Endothelial cell of umbilical vein (primary cell): ENCODE data around the gene KCTD10. TPM values are rescaled to one million over a fixed set of nuclear protein-coding genes. Genes with fewer than 3 reads are reported as not detected.

Source experiments
- BruUV-seq: library from RNA; stranded (reverse); fragments of 400-500 nt; replicated peaks from 2 replicates; lab custom pipeline; 2021; lab: Mats Ljungman, UMichigan
- CTCF ChIA-PET: fragments of 300-600, 350-600 bp; sonication (Branson Sonifier 250); formaldehyde crosslinking; loops from one replicate; lab custom pipeline; 2021; ENCODE audit warnings: antibody characterized with exemption, inconsistent platforms; lab: Charles Lee
- POLR2A ChIA-PET: fragments of 300-600, 350-600 bp; sonication (Branson Sonifier 250); formaldehyde crosslinking; loops from one replicate; lab custom pipeline; 2021; ENCODE audit warnings: antibody characterized with exemption, inconsistent platforms; lab: Charles Lee
- DNase-seq: peaks from one replicate; pipeline ENCODE4 v3.0.0-alpha.2; 2011; ENCODE audit warnings: low read depth, low spot score
- FAIRE-seq: peaks from 2 replicates; lab custom pipeline; 2011; peaks lifted over from hg19 to GRCh38; lab: Jason Lieb, UNC
- H2AFZ ChIP-seq: 2 replicates; pipeline ENCODE4 v1.6.0; 2012; ENCODE audit warnings: low read depth, low read length, control low read depth, inconsistent platforms
- H3K27ac ChIP-seq: 2 replicates; pipeline ENCODE4 v1.5.1; 2011; ENCODE audit warnings: low read depth, mild to moderate bottlenecking, control low read depth, low read length, moderate library complexity; ENCODE audit not compliant: insufficient read depth
- H3K27me3 ChIP-seq, 2 experiments: 2 replicates each; pipeline versions ENCODE4 v1.6.0 to v1.6.1; 2011; ENCODE audit warnings: low read length in 2 of 2, mixed read lengths in 1 of 2; ENCODE audit not compliant: control insufficient read depth in 2 of 2, insufficient read depth in 2 of 2
- H3K36me3 ChIP-seq, 2 experiments: 2 replicates in 1 of 2; 3 replicates in 1 of 2; pipeline ENCODE4 v1.5.1; 2011; ENCODE audit warnings: low read length in 2 of 2, mild to moderate bottlenecking in 1 of 2, moderate library complexity in 1 of 2; ENCODE audit not compliant: control insufficient read depth in 2 of 2, insufficient read depth in 2 of 2; ENCODE audit errors: extremely low read depth in 1 of 2
- H3K4me1 ChIP-seq: 3 replicates; pipeline ENCODE4 v1.5.1; 2011; ENCODE audit warnings: mild to moderate bottlenecking, low read length; ENCODE audit not compliant: control insufficient read depth, insufficient read depth; ENCODE audit errors: extremely low read depth
- H3K4me2 ChIP-seq: 2 replicates; pipeline ENCODE4 v1.6.1; 2011; ENCODE audit warnings: low read length, control low read depth, mixed read lengths; ENCODE audit not compliant: insufficient read depth
- H3K4me3 ChIP-seq, 3 experiments: fragments of 200-600 bp in 1 of 3; sonication (generic), shearing (Covaris generic) in 1 of 3; replicated peaks in 1 of 3; 2 replicates each; pipeline ENCODE4 v1.5.1; 2011 to 2016; ENCODE audit warnings: control low read depth in 3 of 3, low read length in 3 of 3, mild to moderate bottlenecking in 2 of 3, inconsistent platforms in 1 of 3, low read depth in 1 of 3, moderate library complexity in 1 of 3; ENCODE audit not compliant: insufficient read depth in 1 of 3
- H3K79me2 ChIP-seq: 2 replicates; pipeline ENCODE4 v1.6.0; 2012; ENCODE audit warnings: low read length, inconsistent platforms; ENCODE audit not compliant: control insufficient read depth, insufficient read depth
- H3K9ac ChIP-seq: replicated peaks from 2 replicates; pipeline ENCODE3; 2011; ENCODE audit warnings: low read length, control low read depth; ENCODE audit not compliant: insufficient read depth; ENCODE audit errors: extremely low read depth
- H3K9me1 ChIP-seq: replicated peaks from 3 replicates; pipeline ENCODE4 v1.6.0; 2011; ENCODE audit warnings: mild to moderate bottlenecking, low read length; ENCODE audit not compliant: control insufficient read depth, insufficient read depth; ENCODE audit errors: extremely low read depth
- H3K9me3 ChIP-seq: replicated peaks from 2 replicates; pipeline ENCODE4 v1.5.1; 2012; ENCODE audit warnings: low read length, inconsistent platforms; ENCODE audit not compliant: control insufficient read depth, insufficient read depth
- H4K20me1 ChIP-seq: replicated peaks from 2 replicates; pipeline ENCODE3; 2011; ENCODE audit warnings: mild to moderate bottlenecking, low read length; ENCODE audit not compliant: control insufficient read depth, insufficient read depth; ENCODE audit errors: extremely low read depth
- EZH2 ChIP-seq: IDR thresholded peaks from 2 replicates; pipeline ENCODE4 v1.6.1; 2012; ENCODE audit warnings: borderline replicate concordance, low read depth, mild to moderate bottlenecking, moderate library complexity, low read length, inconsistent platforms; ENCODE audit not compliant: severe bottlenecking
- FOS ChIP-seq: IDR thresholded peaks from 2 replicates; pipeline ENCODE4 v1.6.1; 2011; ENCODE audit warnings: mild to moderate bottlenecking, low read length, moderate library complexity, borderline replicate concordance; ENCODE audit not compliant: insufficient read depth
- GATA2 ChIP-seq: IDR thresholded peaks from 2 replicates; pipeline ENCODE4 v1.7.0; 2011; ENCODE audit warnings: low read depth, mild to moderate bottlenecking, moderate library complexity, mixed read lengths, low read length; ENCODE audit not compliant: insufficient read length, insufficient read depth
- JUN ChIP-seq: IDR thresholded peaks from 2 replicates; pipeline ENCODE4 v1.6.1; 2011; ENCODE audit warnings: borderline replicate concordance, low read depth; ENCODE audit not compliant: insufficient read length, insufficient read depth
- MYC ChIP-seq: IDR thresholded peaks from one replicate; pipeline ENCODE4 v1.6.1; 2011; ENCODE audit warnings: mild to moderate bottlenecking, low read depth, low read length
- POLR2A ChIP-seq: IDR thresholded peaks from 2 replicates; pipeline ENCODE4 v1.6.1; 2012; ENCODE audit warnings: low read depth, mild to moderate bottlenecking, control low read depth, low read length
- POLR2AphosphoS5 ChIP-seq: IDR thresholded peaks from 2 replicates; pipeline ENCODE4 v1.6.1; 2012; ENCODE audit warnings: low read depth, mild to moderate bottlenecking, control low read depth, low read length, moderate library complexity; ENCODE audit not compliant: insufficient read depth
- dilution Hi-C: fragments of 300-500 bp; cut with MboI; formaldehyde crosslinking; loops from one replicate; pipeline ENCODE4 v1.15.0; 2019; ENCODE audit warnings: low sequenced_read_pairs; ENCODE audit not compliant: extremely low pct_ligation_motif_present
- intact Hi-C: fragments of 100-400 bp; cut with micrococcal nuclease; formaldehyde crosslinking; loops from one replicate; pipeline ENCODE4 v1.10.0; 2022
- polyA plus RNA-seq, 4 experiments: library from polyadenylated mRNA; depleted of rRNA in 3 of 4; stranded (reverse) in 3 of 4; unstranded in 1 of 4; fragments of >200 nt; gene quantifications; 2 replicates each; pipeline versions ENCODE4 v1.2.1 to v1.2.3, GENCODE V29; 2011 to 2012; ENCODE audit warnings: missing spikeins in 1 of 4
- total RNA-seq: library from RNA; stranded (reverse); gene quantifications from 2 replicates; pipeline ENCODE4 v1.2.3, GENCODE V29; 2021
- TF ChIP-seq, protein P1 (sequence below), 2 donors: IDR thresholded peaks; 1 replicate in 1 of 2; 2 replicates in 1 of 2; pipeline ENCODE4 v1.5.1; 2011; ENCODE audit warnings: low read length in 2 of 2, mild to moderate bottlenecking in 2 of 2, moderate library complexity in 2 of 2, control low read depth in 1 of 2, inconsistent platforms in 1 of 2, low read depth in 1 of 2; ENCODE audit not compliant: insufficient read depth in 1 of 2; ENCODE audit errors: extremely low read depth in 1 of 2
- TF ChIP-seq, protein P2 (sequence below): IDR thresholded peaks from 2 replicates; pipeline ENCODE4 v1.6.1; 2011; ENCODE audit not compliant: insufficient read depth, insufficient read length

KCTD10 gene
- total and polyA plus RNA-seq, 2 donors (not counting 3 experiments of a cell fraction or from before 2014, with no cell fraction given) = 101 to 112 TPM

DNA sequence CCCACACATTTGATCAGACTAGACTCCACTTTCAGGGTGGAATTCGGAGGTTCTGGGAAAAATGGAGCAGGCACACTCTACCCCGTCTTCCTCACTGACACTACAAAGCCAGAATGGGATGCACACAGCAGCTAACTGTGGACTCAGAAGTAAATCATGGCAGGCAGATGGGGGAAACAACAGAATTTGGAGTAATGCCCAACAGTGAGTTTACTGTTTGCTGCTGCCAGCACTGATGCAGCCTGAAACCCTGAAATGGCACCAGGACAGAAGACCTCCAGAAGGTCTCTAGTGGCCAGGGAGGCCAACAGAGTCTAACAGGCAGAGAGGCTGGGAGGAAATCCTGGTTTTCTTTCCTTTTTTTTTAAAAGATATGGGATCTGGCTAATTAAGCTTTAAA, 24.6 kb downstream of the KCTD10 start:
- Histone ChIP-seq H3K9ac (no peak overlapping the region), H2AFZ (no peak overlapping the region), H3K27me3 (no peaks in the 10 kb centered on the region), H3K4me3 (no peak overlapping the region), H3K27ac (no peak overlapping the region), H3K4me1 (peaks cover 14% of the 10 kb centered on the region), H3K9me1 (no peaks in the 10 kb centered on the region), H3K79me2 (peaks cover 24% of the 10 kb centered on the region), H3K9me3 (no peaks in the 10 kb centered on the region), H3K36me3 (peaks cover 28 to 61% of the 10 kb centered on the region in 2 experiments), H4K20me1 (peaks cover 3% of the 10 kb centered on the region), H3K4me2 (no peak overlapping the region)
- ChIA-PET POLR2A (no interaction called here), CTCF (interaction anchor here (0.8 to 3.8 kb wide), 5 partner anchors 10 to 25 kb away, joined by 3 to 14 read pairs (median 6); partner anchors contain the start of genes KCTD10 and UBE3B)
- intact Hi-C loops (no loop called here), dilution Hi-C loops (no loop called here)
- no TSS peak for BruUV-seq
- FAIRE-seq = no peak
- TF ChIP-seq MYC = no peak
- no peak for TF ChIP-seq EZH2
- TF ChIP-seq, protein P1, sequence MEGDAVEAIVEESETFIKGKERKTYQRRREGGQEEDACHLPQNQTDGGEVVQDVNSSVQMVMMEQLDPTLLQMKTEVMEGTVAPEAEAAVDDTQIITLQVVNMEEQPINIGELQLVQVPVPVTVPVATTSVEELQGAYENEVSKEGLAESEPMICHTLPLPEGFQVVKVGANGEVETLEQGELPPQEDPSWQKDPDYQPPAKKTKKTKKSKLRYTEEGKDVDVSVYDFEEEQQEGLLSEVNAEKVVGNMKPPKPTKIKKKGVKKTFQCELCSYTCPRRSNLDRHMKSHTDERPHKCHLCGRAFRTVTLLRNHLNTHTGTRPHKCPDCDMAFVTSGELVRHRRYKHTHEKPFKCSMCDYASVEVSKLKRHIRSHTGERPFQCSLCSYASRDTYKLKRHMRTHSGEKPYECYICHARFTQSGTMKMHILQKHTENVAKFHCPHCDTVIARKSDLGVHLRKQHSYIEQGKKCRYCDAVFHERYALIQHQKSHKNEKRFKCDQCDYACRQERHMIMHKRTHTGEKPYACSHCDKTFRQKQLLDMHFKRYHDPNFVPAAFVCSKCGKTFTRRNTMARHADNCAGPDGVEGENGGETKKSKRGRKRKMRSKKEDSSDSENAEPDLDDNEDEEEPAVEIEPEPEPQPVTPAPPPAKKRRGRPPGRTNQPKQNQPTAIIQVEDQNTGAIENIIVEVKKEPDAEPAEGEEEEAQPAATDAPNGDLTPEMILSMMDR (IDR thresholded peaks at IDR 0.05; ENCODE audit: extremely low read depth in 1 of 2, insufficient read depth in 1 of 2, low read depth in 1 of 2, low read length in 2 of 2) = no peak
- TF ChIP-seq JUN = no peak
- no peak for TF ChIP-seq GATA2
- TF ChIP-seq POLR2AphosphoS5 = no peak
- no peak for TF ChIP-seq POLR2A
- no peak for TF ChIP-seq FOS
- TF ChIP-seq, protein P2, sequence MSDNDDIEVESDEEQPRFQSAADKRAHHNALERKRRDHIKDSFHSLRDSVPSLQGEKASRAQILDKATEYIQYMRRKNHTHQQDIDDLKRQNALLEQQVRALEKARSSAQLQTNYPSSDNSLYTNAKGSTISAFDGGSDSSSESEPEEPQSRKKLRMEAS = no peak
- DNase-seq = no peak
